ENCODE data around the gene PAF1.
"Not testable (repeated sequence)": the region's sequence is repeated elsewhere in the genome, so short reads cannot be mapped to it uniquely, and the experiment has no call there.

PAF1 gene

DNA sequence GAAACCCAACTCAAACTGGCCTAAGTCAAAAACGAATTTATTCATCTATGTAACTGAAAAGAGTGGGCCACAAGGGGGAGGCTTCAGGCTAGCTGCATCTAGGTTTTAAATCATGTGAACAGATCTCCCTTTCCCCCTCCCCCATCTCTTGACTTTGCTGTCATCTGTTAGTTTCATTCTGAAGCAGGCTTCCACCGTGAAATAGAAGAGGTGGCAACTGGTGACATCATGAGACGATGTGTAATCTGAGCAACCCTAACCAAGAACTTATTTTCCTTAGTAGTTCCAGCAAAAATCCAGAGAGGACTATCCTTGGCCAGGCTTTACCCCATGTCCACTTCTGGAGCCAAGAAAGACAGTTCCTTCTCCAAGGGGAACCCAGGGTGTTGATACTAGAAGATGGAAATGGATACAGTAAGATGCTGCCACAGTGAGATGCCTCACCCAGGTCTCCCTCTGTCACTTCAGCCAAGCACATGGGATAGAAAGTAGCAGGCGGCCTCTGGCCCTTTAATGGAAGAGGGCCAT lies 39.3 kb downstream of the PAF1 start:
- no peak for DNase-seq

DNA sequence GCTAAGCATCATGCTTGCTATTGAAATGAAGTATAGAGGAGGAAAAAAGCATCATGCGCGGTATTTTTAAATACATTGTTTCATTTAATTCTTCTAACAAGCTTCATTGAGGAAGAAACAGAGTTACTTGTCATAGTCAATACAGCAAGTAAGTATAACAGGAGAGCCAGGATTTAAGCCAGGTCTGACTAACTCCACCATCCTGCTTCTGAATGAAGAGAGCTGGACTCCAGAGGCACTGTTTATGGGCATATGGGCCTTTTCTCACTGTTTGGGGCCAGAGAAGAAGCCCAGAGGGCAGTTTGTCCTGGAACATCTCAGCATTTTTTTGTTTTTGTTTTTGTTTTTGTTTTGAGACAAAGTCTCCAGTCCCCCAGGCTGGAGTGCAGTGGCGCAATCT lies 40.8 kb downstream of the PAF1 start:
- no peak for DNase-seq

DNA sequence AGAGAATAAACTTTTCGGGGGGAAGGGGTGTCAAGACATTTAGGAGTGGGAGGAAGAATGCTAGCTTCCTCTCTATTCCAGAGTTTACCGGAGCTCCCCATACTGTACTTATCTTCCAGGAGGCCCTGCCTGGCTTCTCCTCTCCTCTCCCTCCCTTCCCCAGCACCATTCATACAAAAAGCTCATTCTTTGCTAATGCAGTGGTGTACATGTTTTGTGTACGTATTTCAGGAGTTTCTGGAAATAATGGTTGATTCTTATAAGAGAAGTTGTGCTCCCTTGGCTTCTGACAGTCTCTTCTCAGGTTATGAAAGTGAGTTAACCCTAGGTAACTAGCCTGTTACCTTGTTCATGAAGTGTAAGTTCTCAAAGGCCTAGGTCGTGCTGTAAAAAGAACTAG lies 41.6 kb downstream of the PAF1 start:
- no peak for DNase-seq

DNA sequence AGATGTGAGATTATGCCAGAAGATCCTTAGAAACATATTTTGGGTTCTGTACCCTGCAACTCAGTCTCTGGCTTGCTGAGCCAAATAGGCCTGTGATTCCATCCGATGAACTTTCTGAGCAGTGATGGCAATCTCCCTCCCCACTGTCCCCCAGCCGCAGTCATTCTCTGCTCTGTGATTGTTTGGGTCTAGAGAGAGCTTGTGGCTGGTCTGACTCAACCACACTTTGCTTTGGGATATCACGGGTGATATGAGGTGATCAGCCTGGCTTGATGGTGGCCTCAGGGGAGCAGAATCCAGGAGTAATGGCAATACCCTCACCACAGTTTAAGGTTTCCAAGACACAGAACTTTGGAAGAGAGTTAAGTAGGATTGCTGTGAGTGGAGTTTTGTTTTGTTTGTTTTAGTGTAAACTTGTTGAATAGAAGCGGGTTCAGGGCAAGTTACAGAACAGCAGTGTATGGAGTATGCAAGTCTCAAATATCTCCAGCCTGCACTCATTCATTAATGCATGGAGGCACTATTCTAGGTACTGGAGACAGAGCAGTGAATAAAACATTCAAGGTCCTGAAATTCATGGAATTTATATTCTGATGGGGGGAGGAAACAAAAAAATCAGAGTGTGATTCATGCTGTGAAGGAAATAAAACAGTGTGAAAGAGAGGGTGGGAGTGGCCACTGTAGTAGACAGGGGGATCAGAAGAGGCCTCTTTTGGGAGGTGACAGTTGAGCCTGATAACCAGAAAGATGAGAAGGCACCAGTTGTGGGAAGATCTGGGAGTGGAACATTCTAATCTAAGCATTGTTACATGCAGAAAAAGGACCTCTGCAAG lies 43.4 kb downstream of the PAF1 start:
- DNase-seq: peak in 2 of 14 donors; percentile 25 to 41

DNA sequence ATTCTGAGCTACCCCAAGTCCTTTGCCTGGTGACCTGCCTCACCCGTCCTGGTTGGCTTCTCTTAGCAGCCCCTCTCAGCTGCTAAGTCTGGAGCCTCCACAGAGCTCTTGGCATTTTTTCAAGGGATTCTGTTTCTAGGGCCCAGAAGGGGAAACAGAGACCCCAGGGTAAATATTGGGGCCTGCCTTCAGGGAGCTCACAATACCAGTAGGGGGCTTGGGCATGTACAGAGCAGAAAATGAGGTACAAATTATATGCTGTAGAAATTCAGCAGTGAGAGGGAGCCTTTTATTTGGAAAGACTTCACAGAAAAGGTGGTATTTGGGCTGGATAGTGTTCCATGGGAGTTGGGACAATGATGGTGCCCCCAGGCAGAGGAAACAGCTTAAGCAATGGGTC lies 45.0 kb downstream of the PAF1 start:
- DNase-seq: no peak

DNA sequence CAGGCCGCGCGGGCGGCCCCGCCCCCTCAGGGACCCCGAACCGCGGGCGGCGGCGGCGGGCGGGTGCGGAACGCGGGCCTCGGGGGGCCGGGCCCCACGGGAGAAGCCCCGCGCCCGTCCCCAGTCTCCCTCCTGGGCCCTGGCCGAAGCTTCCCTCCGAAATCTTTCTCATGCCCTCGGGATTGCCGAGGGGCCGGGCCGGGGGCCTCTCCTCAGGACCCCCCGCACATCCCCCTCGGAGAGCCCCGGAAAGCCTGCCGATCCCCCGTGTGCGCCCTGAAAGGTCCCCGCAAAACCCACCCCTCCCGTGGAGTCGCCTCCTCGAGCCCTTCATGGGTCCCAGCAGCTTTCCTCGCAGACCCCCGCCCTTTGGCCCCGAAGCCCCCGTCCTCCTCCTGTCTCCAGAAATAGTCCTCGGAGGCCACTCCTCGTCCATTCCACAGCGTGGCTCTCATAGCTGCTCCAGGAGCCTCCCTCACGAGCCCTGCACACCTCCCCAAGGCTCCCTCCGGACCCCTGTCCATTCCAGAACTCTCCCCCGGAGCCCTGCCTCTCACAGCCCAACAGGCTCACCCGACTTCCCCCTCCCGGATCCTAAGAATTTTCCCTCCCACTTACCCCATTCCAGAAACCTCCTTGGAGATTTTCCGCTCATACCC lies 48.1 kb downstream of the PAF1 start:
- DNase-seq: no peak

DNA sequence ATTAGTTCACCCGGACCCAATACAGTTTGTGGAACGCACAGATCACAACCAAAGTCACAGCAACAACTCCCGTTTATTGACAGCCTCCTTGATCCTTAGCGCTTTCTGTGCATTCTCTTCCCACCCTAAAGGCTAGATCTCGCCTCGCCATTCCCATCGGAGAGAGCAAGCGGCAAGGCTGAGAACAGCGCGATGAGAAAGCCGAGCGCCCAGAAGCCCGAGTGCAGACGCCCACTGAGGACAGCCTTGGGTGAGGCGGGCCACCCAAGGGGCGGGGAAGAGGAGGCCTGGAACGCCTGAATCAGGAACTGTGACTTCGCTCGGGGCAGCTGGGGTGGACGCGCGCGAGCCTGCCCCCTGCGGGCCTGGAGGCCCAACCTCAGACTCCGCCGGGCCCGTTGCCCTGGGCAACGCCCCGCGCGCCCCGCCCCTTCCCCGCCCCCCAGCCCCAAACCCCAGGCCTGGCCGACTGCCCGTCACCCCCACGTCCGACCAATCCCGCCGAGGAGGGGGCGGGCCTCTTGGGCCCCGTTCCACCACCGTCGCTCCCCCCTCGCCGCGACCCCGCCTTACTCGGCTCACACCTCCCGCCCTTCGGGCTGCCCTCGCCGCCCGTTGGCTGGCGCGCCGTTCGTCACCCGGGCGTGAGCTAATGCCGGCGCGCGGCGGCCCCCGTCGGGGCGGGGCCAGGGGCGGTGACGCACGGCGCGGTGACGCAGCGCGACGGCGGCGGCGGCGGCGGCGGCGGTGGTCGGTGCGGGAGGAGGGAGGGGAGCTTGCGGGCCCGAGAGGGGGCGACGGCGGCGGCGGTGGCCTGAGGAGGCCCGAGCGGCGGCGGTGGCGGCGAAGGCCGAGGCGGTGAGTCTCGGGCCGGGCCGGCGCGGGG lies 48.9 kb downstream of the PAF1 start, which contains the start of gene SAMD4B:
Gene SAMD4B (plus strand): TSS at position 703 of the 886 bp plus-strand sequence. CDS start 14,473 bp downstream, outside the sequence.
- DNase-seq: peak; percentile 90 to 100 (median 98)

DNA sequence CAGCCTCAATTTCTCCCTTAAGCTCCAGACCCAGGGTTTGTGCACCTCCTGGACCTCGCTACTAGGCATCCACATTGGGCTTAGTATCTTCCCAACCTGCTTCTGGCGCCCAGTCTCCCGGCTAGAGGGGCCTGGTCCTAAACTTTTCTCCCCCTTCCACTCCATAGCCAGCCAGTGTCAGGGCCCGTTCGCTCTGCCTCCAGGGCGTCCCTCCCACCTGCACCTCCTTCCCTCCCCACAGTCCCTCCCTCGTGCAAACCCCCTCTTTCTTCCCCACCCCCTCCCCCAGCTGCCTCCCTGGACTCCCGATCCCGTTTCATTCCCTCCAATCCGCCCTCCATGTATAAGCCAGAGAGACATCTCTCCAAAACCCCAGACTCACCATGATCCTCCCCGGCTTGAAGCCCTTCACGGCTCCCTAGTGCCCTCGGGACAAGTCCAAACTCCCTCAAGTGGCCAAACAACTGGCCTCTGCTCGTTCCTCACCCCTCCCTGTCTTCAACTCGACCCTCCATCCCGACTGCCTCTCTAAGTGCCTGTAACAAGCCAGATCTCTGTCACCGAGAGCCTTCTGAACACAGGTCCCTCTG lies 49.7 kb downstream of the PAF1 start:
- DNase-seq: peak in 5 of 14 donors; percentile 37 to 72 (median 50)

DNA sequence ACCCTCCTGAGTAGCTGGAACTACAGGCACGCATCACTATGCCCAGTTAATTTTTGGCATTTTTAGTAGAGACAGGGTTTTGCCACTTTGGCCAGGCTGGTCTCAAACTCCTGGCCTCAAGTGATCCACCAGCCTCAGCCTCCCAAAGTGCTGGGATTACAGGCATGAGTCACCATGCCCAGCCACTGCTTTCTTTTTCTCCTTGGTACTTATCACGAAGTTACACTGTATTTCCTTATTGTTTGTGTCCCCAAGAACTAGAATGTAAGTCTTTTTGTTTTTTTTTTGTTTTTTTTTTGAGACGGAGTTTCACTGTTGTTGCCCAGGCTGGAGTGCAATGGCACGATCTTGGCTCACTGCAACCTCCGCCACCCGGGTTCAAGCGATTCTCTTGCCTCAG lies 50.8 kb downstream of the PAF1 start:
- DNase-seq: not testable (repeated sequence)

DNA sequence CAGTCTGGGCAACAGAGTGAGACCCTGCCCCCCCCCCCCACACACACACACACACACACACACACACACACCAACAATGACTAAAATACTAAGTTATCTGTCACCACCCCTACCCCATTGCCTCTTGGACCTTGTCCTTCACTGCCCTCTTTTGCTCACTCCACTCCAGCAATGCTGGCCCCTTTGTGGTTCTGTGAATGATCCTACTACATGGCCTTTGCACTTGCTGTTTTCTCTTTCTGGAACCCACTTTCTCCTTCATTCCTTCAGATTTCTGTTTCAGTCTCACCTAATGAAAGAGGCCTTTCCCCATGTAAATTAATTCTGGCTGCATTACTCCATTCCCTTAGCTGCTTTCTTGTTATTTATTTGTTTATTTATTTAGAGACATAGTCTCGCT lies 51.2 kb downstream of the PAF1 start:
- DNase-seq: no peak

DNA sequence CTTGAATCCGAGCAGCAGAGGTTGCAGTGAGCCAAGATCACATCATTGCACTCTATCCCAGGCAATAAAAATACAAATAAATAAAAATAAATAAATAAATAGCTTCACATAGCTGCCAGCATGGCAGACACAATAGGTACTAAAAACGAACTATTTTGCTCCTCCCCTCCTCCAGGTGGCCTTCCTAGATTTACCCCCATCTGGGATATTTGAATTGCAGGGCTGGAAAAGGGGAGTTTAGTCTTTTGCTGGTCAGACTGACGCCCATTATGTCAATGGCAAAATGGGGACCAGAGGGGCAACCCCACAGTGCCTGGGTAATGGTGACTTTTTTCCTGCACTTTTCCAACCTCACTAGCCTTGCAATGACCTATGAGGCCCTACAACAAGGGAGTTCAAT lies 54.4 kb downstream of the PAF1 start:
- no peak for DNase-seq

Data from C1 segment of cervical spinal cord (tissue), 14 donors.